Keratinocyte (primary cell): ENCODE results near the gene KCNJ16. TPM values are rescaled to one million over a fixed set of nuclear protein-coding genes. Genes with fewer than 3 reads are reported as not detected.

Experiments
- DNase-seq: peaks from one replicate; pipeline ENCODE4 v3.0.0-alpha.2; 2011; ENCODE audit warnings: low read depth, missing footprints, low spot score
- FAIRE-seq: peaks from 2 replicates; lab custom pipeline; 2011; peaks lifted over from hg19 to GRCh38; lab: Jason Lieb, UNC
- H2AFZ ChIP-seq: 2 replicates; pipeline ENCODE4 v1.6.0; 2012; ENCODE audit warnings: low read length, control low read depth, inconsistent platforms; ENCODE audit not compliant: control insufficient read depth
- H3K27ac ChIP-seq: 2 replicates; pipeline ENCODE4 v1.5.1; 2011; ENCODE audit warnings: low read length; ENCODE audit not compliant: control insufficient read depth, insufficient read depth
- H3K27me3 ChIP-seq: 3 replicates; pipeline ENCODE4 v1.6.0; 2011; ENCODE audit warnings: low read length; ENCODE audit not compliant: control insufficient read depth, insufficient read depth; ENCODE audit errors: extremely low read depth
- H3K36me3 ChIP-seq, 2 experiments: 2 replicates in 1 of 2; 3 replicates in 1 of 2; pipeline ENCODE4 v1.5.1; 2011; ENCODE audit warnings: low read length in 2 of 2, mild to moderate bottlenecking in 1 of 2; ENCODE audit not compliant: control insufficient read depth in 2 of 2, insufficient read depth in 2 of 2; ENCODE audit errors: extremely low read depth in 1 of 2
- H3K4me1 ChIP-seq: 3 replicates; pipeline ENCODE4 v1.5.1; 2011; ENCODE audit warnings: low read length; ENCODE audit not compliant: control insufficient read depth, insufficient read depth; ENCODE audit errors: extremely low read depth
- H3K4me2 ChIP-seq: 3 replicates; pipeline ENCODE4 v1.6.0; 2011; ENCODE audit warnings: low read depth, low read length; ENCODE audit not compliant: control insufficient read depth, insufficient read depth; ENCODE audit errors: extremely low read depth
- H3K4me3 ChIP-seq, 3 experiments: fragments of 200-600 bp in 1 of 3; sonication (generic) in 1 of 3; 2 replicates in 2 of 3; 3 replicates in 1 of 3; pipeline ENCODE4 v1.5.1; 2011 to 2016; ENCODE audit warnings: low read length in 3 of 3, mild to moderate bottlenecking in 3 of 3, control low read depth in 2 of 3, inconsistent platforms in 1 of 3, low read depth in 1 of 3, mixed read lengths in 1 of 3, mixed run types in 1 of 3, moderate library complexity in 1 of 3; ENCODE audit not compliant: control insufficient read depth in 2 of 3, insufficient read depth in 2 of 3; ENCODE audit errors: extremely low read depth in 1 of 3
- H3K79me2 ChIP-seq: 2 replicates; pipeline ENCODE4 v1.6.0; 2012; ENCODE audit warnings: low read length; ENCODE audit not compliant: control insufficient read depth, insufficient read depth
- H3K9ac ChIP-seq: 3 replicates; pipeline ENCODE4 v1.6.0; 2011; ENCODE audit warnings: low read length; ENCODE audit not compliant: control insufficient read depth, insufficient read depth; ENCODE audit errors: extremely low read depth
- H3K9me1 ChIP-seq: 3 replicates; pipeline ENCODE4 v1.6.0; 2011; ENCODE audit warnings: low read length; ENCODE audit not compliant: control insufficient read depth, insufficient read depth; ENCODE audit errors: extremely low read depth
- H3K9me3 ChIP-seq: 2 replicates; pipeline ENCODE4 v1.5.1; 2012; ENCODE audit warnings: low read depth, low read length; ENCODE audit not compliant: control insufficient read depth
- H4K20me1 ChIP-seq: 3 replicates; pipeline ENCODE4 v1.6.0; 2011; ENCODE audit warnings: low read length; ENCODE audit not compliant: control insufficient read depth, insufficient read depth; ENCODE audit errors: extremely low read depth
- CTCF ChIP-seq, 3 experiments: IDR thresholded peaks in 1 of 3; conservative IDR thresholded peaks in 1 of 3; optimal IDR thresholded peaks in 1 of 3; 2 replicates in 2 of 3; 3 replicates in 1 of 3; pipeline versions ENCODE3 to v1.5.1; 2011; ENCODE audit warnings: low read length in 3 of 3, mild to moderate bottlenecking in 3 of 3, moderate library complexity in 2 of 3, control low read depth in 1 of 3, inconsistent platforms in 1 of 3; ENCODE audit not compliant: insufficient read depth in 2 of 3; ENCODE audit errors: extremely low read depth in 1 of 3
- EZH2 ChIP-seq: IDR thresholded peaks from one replicate; pipeline ENCODE4 v1.6.1; 2012; ENCODE audit warnings: inconsistent platforms, mild to moderate bottlenecking, low read length, moderate library complexity
- dilution Hi-C: fragments of 300-500 bp; cut with MboI; formaldehyde crosslinking; loops from one replicate; pipeline ENCODE4 v1.7.0; 2020; ENCODE audit warnings: low sequenced_read_pairs; ENCODE audit not compliant: extremely low pct_ligation_motif_present
- polyA minus RNA-seq, 3 experiments: library from RNA; depleted of rRNA, polyadenylated mRNA; stranded (reverse); fragments of >200 nt; gene quantifications; 1 replicate in 1 of 3; 2 replicates in 1 of 3; 3 replicates in 1 of 3; pipeline ENCODE4 v1.2.3, GENCODE V29; 2011
- polyA plus RNA-seq, 5 experiments: library from polyadenylated mRNA; depleted of rRNA in 3 of 5; stranded (reverse) in 3 of 5; stranded (forward) in 1 of 5; unstranded in 1 of 5; fragments of >200 nt; gene quantifications; 1 replicate in 1 of 5; 2 replicates in 3 of 5; 3 replicates in 1 of 5; pipeline versions ENCODE4 v1.2.1 to v1.2.3, GENCODE V29; 2011 to 2012; ENCODE audit warnings: missing spikeins in 2 of 5, low read depth in 1 of 5, low replicate concordance in 1 of 5

Gene KCNJ16
- polyA plus RNA-seq: not detected in 3 replicates
- not detected for polyA plus RNA-seq (2011; ENCODE audit: low read depth)
- polyA plus RNA-seq (2011; cell fraction: cytosol; rRNA removed): 0.04 TPM in 1 of 2 replicates, not detected in the other
- 0.05 TPM in 1 of 2 replicates, not detected in the other for polyA plus RNA-seq (2011; cell fraction: nucleus; rRNA removed)
- not detected in 2 replicates for polyA plus RNA-seq (2012; ENCODE audit: low replicate concordance)
- not detected in 3 replicates for polyA minus RNA-seq
- polyA minus RNA-seq (2011; cell fraction: cytosol; rRNA and poly(A)+ RNA removed): not detected
- not detected in 2 replicates for polyA minus RNA-seq (2011; cell fraction: nucleus; rRNA and poly(A)+ RNA removed)

- FAIRE-seq: no peak
- H3K4me3 ChIP-seq: no peak within 1 kb of the TSS
Observed at GRCh38 chr17:70074956-70075355, at the start of gene KCNJ16. KCNJ16 (plus strand) TSS chr17:70075225; CDS start chr17:70132088, 56,863 bp downstream.

GRCh38 chr17:70028397-70028796 is 46.6 kb upstream of the KCNJ16 start:
- dilution Hi-C loops: no loop called here
- FAIRE-seq: no peak
- Histone ChIP-seq H3K9ac (no peak overlapping the region), H3K27me3 (peaks cover 8% of the 10 kb centered on the region), H3K4me1 (no peaks in the 10 kb centered on the region), H3K9me1 (no peaks in the 10 kb centered on the region), H3K9me3 (no peaks in the 10 kb centered on the region), H2AFZ (no peak overlapping the region), H3K79me2 (no peaks in the 10 kb centered on the region), H4K20me1 (no peaks in the 10 kb centered on the region), H3K4me3 (no peak overlapping the region), H3K27ac (no peak overlapping the region), H3K36me3 (no peaks in the 10 kb centered on the region), H3K4me2 (no peak overlapping the region)
- TF ChIP-seq EZH2 (no peak), CTCF (optimal IDR thresholded peaks at IDR 0.05 in 1 of 3, IDR thresholded peaks at IDR 0.05 in 1 of 3, conservative IDR thresholded peaks at IDR 0.05 in 1 of 3; ENCODE audit: extremely low read depth in 1 of 3, insufficient read depth in 2 of 3, low read length in 3 of 3) (no peak)
- no peak for DNase-seq

More at GRCh38 chr17:70074956-70075355, at the start of gene KCNJ16:
- Histone ChIP-seq H3K27me3 (no peaks in the 10 kb centered on the region), H3K27ac (no peak within 1 kb of the TSS), H4K20me1 (no peaks in the 10 kb centered on the region), H3K4me2 (no peak within 1 kb of the TSS), H3K9ac (no peak within 1 kb of the TSS), H3K4me1 (no peaks in the 10 kb centered on the region), H3K9me3 (no peaks in the 10 kb centered on the region), H3K36me3 (no peaks in the 10 kb centered on the region), H3K79me2 (no peaks in the 10 kb centered on the region), H2AFZ (no peak within 1 kb of the TSS), H3K9me1 (no peaks in the 10 kb centered on the region)
- no peak for DNase-seq
- TF ChIP-seq EZH2 (no peak), CTCF (optimal IDR thresholded peaks at IDR 0.05 in 1 of 3, IDR thresholded peaks at IDR 0.05 in 1 of 3, conservative IDR thresholded peaks at IDR 0.05 in 1 of 3; ENCODE audit: extremely low read depth in 1 of 3, insufficient read depth in 2 of 3, low read length in 3 of 3) (no peak)
- dilution Hi-C loops: no loop called here
